ENCODE data around the gene CFAP410. TPM values are rescaled to one million over a fixed set of nuclear protein-coding genes. Genes with fewer than 3 reads are reported as not detected.
"Not testable (repeated sequence)": the region's sequence is repeated elsewhere in the genome, so short reads cannot be mapped to it uniquely, and the experiment has no call there.

The CFAP410 gene
- total and polyA plus RNA-seq, 2 experiments from 2014 or later: 17.0 to 19.8 TPM

DNA sequence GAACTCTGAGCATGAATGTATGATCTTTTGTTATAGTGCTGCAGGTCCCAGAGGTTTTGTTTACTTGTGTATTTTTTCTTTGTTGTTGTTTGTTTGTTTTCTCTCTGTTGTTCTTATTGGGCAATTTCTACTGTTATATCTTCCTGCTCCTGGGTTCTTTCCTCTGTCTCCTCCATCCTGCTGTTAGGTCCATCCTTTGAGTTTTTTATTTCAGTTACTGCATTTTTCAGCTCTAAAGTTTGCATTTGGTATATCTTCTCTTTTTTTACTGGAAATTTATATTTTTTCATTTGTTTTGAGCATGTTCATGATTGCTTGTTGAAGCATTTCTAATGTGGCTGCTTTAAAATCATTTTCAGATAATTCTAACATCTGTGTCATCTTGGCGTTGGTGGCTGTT, 24.1 kb upstream of the CFAP410 start:
- in situ Hi-C loops (cut with MboI): no loop called here
- Histone ChIP-seq H3K9me3 (ENCODE audit: low read depth) (no peaks in the 10 kb centered on the region), H3F3A (ENCODE audit: insufficient read depth) (no peaks in the 10 kb centered on the region), H3K79me2 (ENCODE audit: insufficient read depth) (no peaks in the 10 kb centered on the region), H3K36me3 (ENCODE audit: low read depth) (no peaks in the 10 kb centered on the region), H3K4me2 (ENCODE audit: unreplicated experiment) (no peak overlapping the region), H3K9ac (no peak overlapping the region), H3K27ac (no peak overlapping the region), H3K4me1 (ENCODE audit: insufficient read depth) (no peaks in the 10 kb centered on the region), H4K20me1 (ENCODE audit: insufficient read depth) (no peaks in the 10 kb centered on the region), H3K9me2 (ENCODE audit: insufficient read depth) (no peaks in the 10 kb centered on the region), H3K4me3 (no peak overlapping the region), H2AFZ (no peak overlapping the region), H3K27me3 (replicated peaks; ENCODE audit: insufficient read depth) (no peaks in the 10 kb centered on the region; the same call in 1 of the 2 replicates)
- 9 to 10% methylated on average over 1 of the region's 1 CpG for WGBS, 2 experiments (ENCODE audit: low coverage in 1 of 2, low lambda C conversion rate in 2 of 2, missing lambda C conversion rate in 2 of 2)
- no peak for DNase-seq
- TF ChIP-seq EZH2 (IDR thresholded peaks at IDR 0.05; ENCODE audit: insufficient read depth, poor library complexity, severe bottlenecking) (no peak), EZH2phosphoT487 (IDR thresholded peaks at IDR 0.05; ENCODE audit: insufficient read depth, low read depth) (no peak)

GRCh38 chr21:44361903-44362302, 22.7 kb upstream of the CFAP410 start:
- H3K27me3 ChIP-seq (replicated peaks; ENCODE audit: insufficient read depth); H3K4me3 ChIP-seq; H3K27ac ChIP-seq; H3K4me1 ChIP-seq (ENCODE audit: insufficient read depth); H3K36me3 ChIP-seq (ENCODE audit: low read depth); H3K79me2 ChIP-seq (ENCODE audit: insufficient read depth); H3K4me2 ChIP-seq (ENCODE audit: unreplicated experiment); H3K9me3 ChIP-seq (ENCODE audit: low read depth); in situ Hi-C loops (cut with MboI); H3K9me2 ChIP-seq (ENCODE audit: insufficient read depth); H4K20me1 ChIP-seq (ENCODE audit: insufficient read depth); H3F3A ChIP-seq (ENCODE audit: insufficient read depth); DNase-seq; H3K9ac ChIP-seq; H2AFZ ChIP-seq: not testable (repeated sequence)
- 57 to 65% methylated on average over 5 of the region's 5 CpGs for WGBS, 2 experiments (ENCODE audit: low coverage in 1 of 2, low lambda C conversion rate in 2 of 2, missing lambda C conversion rate in 2 of 2)

GRCh38 chr21:44360159-44360558, 21.0 kb upstream of the CFAP410 start:
- no peaks in the 10 kb centered on the region for H3K36me3 ChIP-seq (ENCODE audit: low read depth)
- H3F3A ChIP-seq (ENCODE audit: insufficient read depth): no peaks in the 10 kb centered on the region
- no peaks in the 10 kb centered on the region for H4K20me1 ChIP-seq (ENCODE audit: insufficient read depth)
- H3K79me2 ChIP-seq (ENCODE audit: insufficient read depth): no peaks in the 10 kb centered on the region
- H3K27ac ChIP-seq: no peak overlapping the region
- H3K4me1 ChIP-seq (ENCODE audit: insufficient read depth): no peaks in the 10 kb centered on the region
- H3K9me3 ChIP-seq (ENCODE audit: low read depth): no peaks in the 10 kb centered on the region
- in situ Hi-C loops (cut with MboI): no loop called here
- no peaks in the 10 kb centered on the region for H3K9me2 ChIP-seq (ENCODE audit: insufficient read depth)
- H3K27me3 ChIP-seq (replicated peaks; ENCODE audit: insufficient read depth): no peaks in the 10 kb centered on the region; the same call in 1 of the 2 replicates
- no peak overlapping the region for H3K4me3 ChIP-seq
- H2AFZ ChIP-seq: no peak overlapping the region
- no peak for TF ChIP-seq EZH2phosphoT487 (IDR thresholded peaks at IDR 0.05; ENCODE audit: insufficient read depth, low read depth)
- TF ChIP-seq EZH2 (IDR thresholded peaks at IDR 0.05; ENCODE audit: insufficient read depth, poor library complexity, severe bottlenecking): no peak
- peak; percentile 12 for DNase-seq
- WGBS, 2 experiments (ENCODE audit: low coverage in 1 of 2, low lambda C conversion rate in 2 of 2, missing lambda C conversion rate in 2 of 2): 7 to 8% methylated on average over 8 of the region's 8 CpGs
- H3K9ac ChIP-seq: no peak overlapping the region
- no peak overlapping the region for H3K4me2 ChIP-seq (ENCODE audit: unreplicated experiment)

- WGBS, 2 experiments (ENCODE audit: low coverage in 1 of 2, low lambda C conversion rate in 2 of 2, missing lambda C conversion rate in 2 of 2): 68 to 77% methylated on average over 8 of the region's 8 CpGs
- H3K9me3 ChIP-seq (ENCODE audit: low read depth): no peaks in the 10 kb centered on the region
- H3K27ac ChIP-seq: no peak overlapping the region
- no peaks in the 10 kb centered on the region for H3K36me3 ChIP-seq (ENCODE audit: low read depth)
- no peaks in the 10 kb centered on the region for H3K9me2 ChIP-seq (ENCODE audit: insufficient read depth)
- H3K9ac ChIP-seq: no peak overlapping the region
- in situ Hi-C loops (cut with MboI): no loop called here
- H3K27me3 ChIP-seq (replicated peaks; ENCODE audit: insufficient read depth): no peaks in the 10 kb centered on the region; the same call in 1 of the 2 replicates
- no peak overlapping the region for H3K4me2 ChIP-seq (ENCODE audit: unreplicated experiment)
- TF ChIP-seq EZH2phosphoT487 (IDR thresholded peaks at IDR 0.05; ENCODE audit: insufficient read depth, low read depth) (no peak), EZH2 (IDR thresholded peaks at IDR 0.05; ENCODE audit: insufficient read depth, poor library complexity, severe bottlenecking) (no peak)
- no peaks in the 10 kb centered on the region for H3K4me1 ChIP-seq (ENCODE audit: insufficient read depth)
- H3K79me2 ChIP-seq (ENCODE audit: insufficient read depth): no peaks in the 10 kb centered on the region
- H3K4me3 ChIP-seq: no peak overlapping the region
- no peak overlapping the region for H2AFZ ChIP-seq
- no peak for DNase-seq
- no peaks in the 10 kb centered on the region for H3F3A ChIP-seq (ENCODE audit: insufficient read depth)
- no peaks in the 10 kb centered on the region for H4K20me1 ChIP-seq (ENCODE audit: insufficient read depth)
Observed at GRCh38 chr21:44359396-44359795, 20.2 kb upstream of the CFAP410 start.
